Measurements from ENCODE around the gene FMN1.

Gene FMN1

GRCh38 chr15:32823750-32824149 is 370.8 kb downstream of the FMN1 start:
- no peaks in the 10 kb centered on the region for H3K36me3 ChIP-seq
- H3K4me1 ChIP-seq (ENCODE audit: control insufficient read depth in 1 of 2, insufficient read depth in 1 of 2, low read depth in 1 of 2, low read length in 1 of 2) = no peaks in the 10 kb centered on the region
- no peaks in the 10 kb centered on the region for H3K9me3 ChIP-seq
- TF ChIP-seq, protein P1, sequence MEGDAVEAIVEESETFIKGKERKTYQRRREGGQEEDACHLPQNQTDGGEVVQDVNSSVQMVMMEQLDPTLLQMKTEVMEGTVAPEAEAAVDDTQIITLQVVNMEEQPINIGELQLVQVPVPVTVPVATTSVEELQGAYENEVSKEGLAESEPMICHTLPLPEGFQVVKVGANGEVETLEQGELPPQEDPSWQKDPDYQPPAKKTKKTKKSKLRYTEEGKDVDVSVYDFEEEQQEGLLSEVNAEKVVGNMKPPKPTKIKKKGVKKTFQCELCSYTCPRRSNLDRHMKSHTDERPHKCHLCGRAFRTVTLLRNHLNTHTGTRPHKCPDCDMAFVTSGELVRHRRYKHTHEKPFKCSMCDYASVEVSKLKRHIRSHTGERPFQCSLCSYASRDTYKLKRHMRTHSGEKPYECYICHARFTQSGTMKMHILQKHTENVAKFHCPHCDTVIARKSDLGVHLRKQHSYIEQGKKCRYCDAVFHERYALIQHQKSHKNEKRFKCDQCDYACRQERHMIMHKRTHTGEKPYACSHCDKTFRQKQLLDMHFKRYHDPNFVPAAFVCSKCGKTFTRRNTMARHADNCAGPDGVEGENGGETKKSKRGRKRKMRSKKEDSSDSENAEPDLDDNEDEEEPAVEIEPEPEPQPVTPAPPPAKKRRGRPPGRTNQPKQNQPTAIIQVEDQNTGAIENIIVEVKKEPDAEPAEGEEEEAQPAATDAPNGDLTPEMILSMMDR (IDR thresholded peaks at IDR 0.05) = no peak
- no peak overlapping the region for H3K27ac ChIP-seq
- H3K4me3 ChIP-seq (ENCODE audit: low read depth in 1 of 2, low read length in 1 of 2) = no peak overlapping the region
- peaks cover 22% of the 10 kb centered on the region for H3K27me3 ChIP-seq

DNA sequence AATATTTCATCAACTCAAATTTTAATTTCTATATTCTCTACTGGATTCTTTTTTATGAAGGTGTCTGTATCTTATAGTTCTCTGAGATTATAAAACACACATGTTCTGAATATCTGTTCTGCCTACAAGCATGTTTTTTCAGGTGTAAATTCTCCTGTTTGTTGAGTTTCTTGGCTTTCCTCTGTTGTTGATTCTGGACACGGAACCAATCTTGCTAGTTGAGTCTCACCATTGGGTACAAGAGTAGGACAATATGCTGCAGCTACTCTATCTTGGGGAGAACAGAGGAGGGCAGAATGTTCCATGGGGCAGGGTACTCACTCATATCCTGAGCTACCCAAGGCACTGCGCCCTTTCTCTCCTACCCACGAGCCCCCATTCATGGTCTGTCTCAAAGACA is 371.8 kb downstream of the FMN1 start:
- H3K4me1 ChIP-seq (ENCODE audit: control insufficient read depth in 1 of 2, insufficient read depth in 1 of 2, low read depth in 1 of 2, low read length in 1 of 2) = no peaks in the 10 kb centered on the region
- TF ChIP-seq, protein P1 (IDR thresholded peaks at IDR 0.05) = no peak

DNA sequence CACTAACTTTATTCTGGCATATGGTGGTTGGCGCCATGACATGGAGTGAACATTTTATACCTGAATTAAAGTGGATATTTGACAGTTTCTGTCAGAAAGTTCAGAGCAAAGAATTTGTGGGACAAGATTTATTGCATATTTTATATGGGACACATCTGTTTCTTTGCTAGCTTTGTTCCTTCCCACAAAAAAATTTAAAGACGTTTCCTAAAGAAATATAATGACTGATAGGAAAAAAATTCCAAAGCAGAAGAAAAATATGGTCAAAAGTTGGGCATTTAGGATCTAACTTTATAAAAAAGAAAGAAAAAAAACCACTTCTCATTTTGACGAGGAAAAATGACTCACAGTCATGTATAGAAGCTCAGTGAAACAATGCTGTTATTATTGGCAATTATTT is 375.1 kb downstream of the FMN1 start:
- H3K36me3 ChIP-seq = no peaks in the 10 kb centered on the region
- no peaks in the 10 kb centered on the region for H3K4me1 ChIP-seq (ENCODE audit: control insufficient read depth in 1 of 2, insufficient read depth in 1 of 2, low read depth in 1 of 2, low read length in 1 of 2)
- no peaks in the 10 kb centered on the region for H3K9me3 ChIP-seq
- TF ChIP-seq, protein P1 (IDR thresholded peaks at IDR 0.05) = no peak
- no peak overlapping the region for H3K27ac ChIP-seq
- peaks cover 40% of the 10 kb centered on the region for H3K27me3 ChIP-seq
- H3K4me3 ChIP-seq (ENCODE audit: low read depth in 1 of 2, low read length in 1 of 2) = no peak overlapping the region

More for the DNA sequence above, 371.8 kb downstream of the FMN1 start:
- Histone ChIP-seq H3K4me3 (ENCODE audit: low read depth in 1 of 2, low read length in 1 of 2) (no peak overlapping the region), H3K27ac (no peak overlapping the region), H3K9me3 (no peaks in the 10 kb centered on the region), H3K36me3 (no peaks in the 10 kb centered on the region), H3K27me3 (peaks cover 30% of the 10 kb centered on the region)

GRCh38 chr15:32818758-32819447 is 375.6 kb downstream of the FMN1 start:
- Histone ChIP-seq H3K9me3 (no peaks in the 10 kb centered on the region), H3K36me3 (no peaks in the 10 kb centered on the region), H3K27me3 (peaks cover 40% of the 10 kb centered on the region), H3K4me3 (ENCODE audit: low read depth in 1 of 2, low read length in 1 of 2) (no peak overlapping the region), H3K27ac (no peak overlapping the region), H3K4me1 (ENCODE audit: control insufficient read depth in 1 of 2, insufficient read depth in 1 of 2, low read depth in 1 of 2, low read length in 1 of 2) (no peaks in the 10 kb centered on the region)
- TF ChIP-seq, protein P1 (IDR thresholded peaks at IDR 0.05) = no peak

GRCh38 chr15:32817577-32817976 is 376.9 kb downstream of the FMN1 start:
- Histone ChIP-seq H3K27ac (no peak overlapping the region), H3K36me3 (no peaks in the 10 kb centered on the region), H3K27me3 (peaks cover 40% of the 10 kb centered on the region), H3K4me1 (ENCODE audit: control insufficient read depth in 1 of 2, insufficient read depth in 1 of 2, low read depth in 1 of 2, low read length in 1 of 2) (no peaks in the 10 kb centered on the region), H3K9me3 (no peaks in the 10 kb centered on the region), H3K4me3 (ENCODE audit: low read depth in 1 of 2, low read length in 1 of 2) (no peak overlapping the region)
- TF ChIP-seq, protein P1 (IDR thresholded peaks at IDR 0.05) = no peak
